Fibroblast of villous mesenchyme (primary cell): ENCODE results near the gene ASPG. TPM values are rescaled to one million over a fixed set of nuclear protein-coding genes. Genes with fewer than 3 reads are reported as not detected.
"Not testable (repeated sequence)": the region's sequence is repeated elsewhere in the genome, so short reads cannot be mapped to it uniquely, and the experiment has no call there.

Experiments used
- DNase-seq: peaks from one replicate; pipeline ENCODE4 v3.0.0-alpha.2; 2010; ENCODE audit warnings: low read depth
- H3K4me3 ChIP-seq: 2 replicates; pipeline ENCODE4 v1.5.1; 2011; ENCODE audit warnings: low read depth, mild to moderate bottlenecking, low read length
- CTCF ChIP-seq: IDR thresholded peaks from 2 replicates; pipeline ENCODE4 v1.5.1; 2012; ENCODE audit warnings: low read depth, mild to moderate bottlenecking, low read length; ENCODE audit not compliant: insufficient read depth
- total RNA-seq: library from RNA; depleted of rRNA; stranded (reverse); fragments of >200 nt; gene quantifications from 2 replicates; pipeline ENCODE4 v1.2.3, GENCODE V29; 2012

Gene ASPG
- total RNA-seq, 1 donor, result not detected

GRCh38 chr14:104149617-104150135 is 64.2 kb downstream of the ASPG start:
- DNase-seq, result peak; percentile 51

GRCh38 chr14:104150136-104151025 is 64.9 kb downstream of the ASPG start:
- DNase-seq, result peak; percentile 72
- TF ChIP-seq CTCF, result peak; percentile 33
- H3K4me3 ChIP-seq, result no peak overlapping the region

More at GRCh38 chr14:104149617-104150135, 64.2 kb downstream of the ASPG start:
- no peak overlapping the region for H3K4me3 ChIP-seq
- TF ChIP-seq CTCF, result no peak

GRCh38 chr14:104151026-104151381 is 65.5 kb downstream of the ASPG start:
- no peak overlapping the region for H3K4me3 ChIP-seq
- no peak for TF ChIP-seq CTCF
- no peak for DNase-seq

GRCh38 chr14:104151566-104152245 is 66.2 kb downstream of the ASPG start:
- H3K4me3 ChIP-seq, result no peak overlapping the region
- DNase-seq, result no peak
- TF ChIP-seq CTCF, result no peak

- no peak overlapping the region for H3K4me3 ChIP-seq
- DNase-seq, result no peak
- TF ChIP-seq CTCF, result no peak
Measured at GRCh38 chr14:104152246-104152575, 66.7 kb downstream of the ASPG start.

- no peak for DNase-seq
- TF ChIP-seq CTCF, result no peak
- H3K4me3 ChIP-seq, result no peak overlapping the region
Measured at GRCh38 chr14:104152686-104153393, 67.3 kb downstream of the ASPG start.

GRCh38 chr14:104153394-104153755 is 67.9 kb downstream of the ASPG start:
- not testable (repeated sequence) for H3K4me3 ChIP-seq, DNase-seq
